ENCODE data around the gene ZNF205. TPM values are rescaled to one million over a fixed set of nuclear protein-coding genes. Genes with fewer than 3 reads are reported as not detected.

Gene ZNF205
- total RNA-seq, 1 experiment from 2014 or later = 18.3 TPM

GRCh38 chr16:3145660-3146059 is 33.3 kb downstream of the ZNF205 start:
- Histone ChIP-seq H3K27ac (ENCODE audit: low read length) (no peak overlapping the region), H3K27me3 (ENCODE audit: control insufficient read depth, insufficient read depth, low read length) (no peaks in the 10 kb centered on the region), H3K4me1 (ENCODE audit: control insufficient read depth, insufficient read depth, low read length) (peaks cover 10% of the 10 kb centered on the region; the same call in 1 of the 2 replicates), H3K4me3 (ENCODE audit: low read depth in 2 of 2, low read length in 2 of 2) (no peak overlapping the region), H3K9me3 (ENCODE audit: control insufficient read depth, insufficient read depth, low read depth, low read length) (no peaks in the 10 kb centered on the region), H3K36me3 (ENCODE audit: control insufficient read depth, insufficient read depth, low read length) (peaks cover 2% of the 10 kb centered on the region; the same call in 1 of the 2 replicates)
- ChIA-PET POLR2A (no interaction called here), CTCF (no interaction called here)
- no TSS peak for BruUV-seq (replicated peaks)
- DNase-seq (ENCODE audit: low read depth, low spot score) (no peak), ATAC-seq (no peak)
- in situ Hi-C loops (cut with HindIII; ENCODE audit: low pct_unique_long_range_greater_than_20kb, low sequenced_read_pairs) = no loop called here
- TF ChIP-seq SIN3A (IDR thresholded peaks at IDR 0.05; ENCODE audit: borderline replicate concordance, insufficient read depth, low read depth, low read length) = no peak
- no peak for TF ChIP-seq REST (IDR thresholded peaks at IDR 0.05; ENCODE audit: insufficient read depth in 1 of 2, low read depth in 2 of 2, low read length in 1 of 2)
- no peak for TF ChIP-seq CTCF (IDR thresholded peaks at IDR 0.05)
- no peak for TF ChIP-seq TCF7L2 (IDR thresholded peaks at IDR 0.05; ENCODE audit: low read depth, low read length)
- no peak for TF ChIP-seq POLR2AphosphoS5 (IDR thresholded peaks at IDR 0.05; ENCODE audit: low read depth, low read length)
- intact Hi-C loops (cut with micrococcal nuclease; ENCODE audit: unreplicated experiment) = no loop called here

GRCh38 chr16:3147046-3147756 is 34.8 kb downstream of the ZNF205 start:
- CTCF ChIA-PET = interaction anchor here (0.8 kb wide), 1 partner anchor 18 kb away, joined by 7 read pairs; no protein-coding TSS in a partner anchor
- Histone ChIP-seq H3K36me3 (ENCODE audit: control insufficient read depth, insufficient read depth, low read length) (peaks cover 2% of the 10 kb centered on the region; the same call in 1 of the 2 replicates), H3K4me3 (ENCODE audit: low read depth in 2 of 2, low read length in 2 of 2) (no peak overlapping the region), H3K27me3 (ENCODE audit: control insufficient read depth, insufficient read depth, low read length) (no peaks in the 10 kb centered on the region), H3K27ac (ENCODE audit: low read length) (no peak overlapping the region), H3K9me3 (ENCODE audit: control insufficient read depth, insufficient read depth, low read depth, low read length) (no peaks in the 10 kb centered on the region), H3K4me1 (ENCODE audit: control insufficient read depth, insufficient read depth, low read length) (peaks cover 10% of the 10 kb centered on the region; the same call in 1 of the 2 replicates)
- no TSS peak for BruUV-seq (replicated peaks)
- POLR2A ChIA-PET = interaction anchor here (0.8 kb wide), 1 partner anchor 12 kb away, joined by 4 read pairs; the partner anchor contains the start of gene ZNF213
- no peak for TF ChIP-seq POLR2AphosphoS5 (IDR thresholded peaks at IDR 0.05; ENCODE audit: low read depth, low read length)
- in situ Hi-C loops (cut with HindIII; ENCODE audit: low pct_unique_long_range_greater_than_20kb, low sequenced_read_pairs) (no loop called here), intact Hi-C loops (cut with micrococcal nuclease; ENCODE audit: unreplicated experiment) (no loop called here)
- DNase-seq (ENCODE audit: low read depth, low spot score) (no peak), ATAC-seq (no peak)

GRCh38 chr16:3147757-3148104 is 35.3 kb downstream of the ZNF205 start:
- Histone ChIP-seq H3K27ac (ENCODE audit: low read length) (no peak overlapping the region), H3K4me1 (ENCODE audit: control insufficient read depth, insufficient read depth, low read length) (peaks cover 10% of the 10 kb centered on the region; the same call in 1 of the 2 replicates), H3K36me3 (ENCODE audit: control insufficient read depth, insufficient read depth, low read length) (peaks cover 2% of the 10 kb centered on the region; the same call in 1 of the 2 replicates), H3K9me3 (ENCODE audit: control insufficient read depth, insufficient read depth, low read depth, low read length) (no peaks in the 10 kb centered on the region), H3K4me3 (ENCODE audit: low read depth in 2 of 2, low read length in 2 of 2) (no peak overlapping the region), H3K27me3 (ENCODE audit: control insufficient read depth, insufficient read depth, low read length) (no peaks in the 10 kb centered on the region)
- ChIA-PET CTCF (interaction anchor here (0.8 kb wide), 2 partner anchors 9 to 18 kb away, joined by 4 to 7 read pairs; no protein-coding TSS in a partner anchor), POLR2A (interaction anchor here (0.5 to 0.8 kb wide), 2 partner anchors 13 to 14 kb away, joined by 3 to 4 read pairs; partner anchors contain the start of gene ZNF213)
- ATAC-seq = no peak
- no peak for TF ChIP-seq POLR2AphosphoS5 (IDR thresholded peaks at IDR 0.05; ENCODE audit: low read depth, low read length)
- TF ChIP-seq CTCF (IDR thresholded peaks at IDR 0.05) = no peak
- TF ChIP-seq TCF7L2 (IDR thresholded peaks at IDR 0.05; ENCODE audit: low read depth, low read length) = no peak
- no TSS peak for BruUV-seq (replicated peaks)
- in situ Hi-C loops (cut with HindIII; ENCODE audit: low pct_unique_long_range_greater_than_20kb, low sequenced_read_pairs) (no loop called here), intact Hi-C loops (cut with micrococcal nuclease; ENCODE audit: unreplicated experiment) (no loop called here)
- DNase-seq (ENCODE audit: low read depth, low spot score) = no peak
